ENCODE measurements around the gene RNF225.

- TF ChIP-seq CTCF (IDR thresholded peaks at IDR 0.05; ENCODE audit: low read length) (no peak), EZH2 (IDR thresholded peaks at IDR 0.05; ENCODE audit: borderline replicate concordance, low read length) (no peak)
These were observed 4.4 kb downstream of the RNF225 start for GRCh38 chr19:58399903-58400302.
